ENCODE results near the gene G6PC3. TPM values are rescaled to one million over a fixed set of nuclear protein-coding genes. Genes with fewer than 3 reads are reported as not detected.
A peak's percentile ranks its signal among the peaks of the same experiment; 100 is the strongest.

G6PC3 gene
- total and polyA plus RNA-seq, 10 of the 15 experiments (the other 5 are each of a cell fraction or from before 2014, with no cell fraction given): 13.0 to 93.7 (median 43.0) TPM

DNA sequence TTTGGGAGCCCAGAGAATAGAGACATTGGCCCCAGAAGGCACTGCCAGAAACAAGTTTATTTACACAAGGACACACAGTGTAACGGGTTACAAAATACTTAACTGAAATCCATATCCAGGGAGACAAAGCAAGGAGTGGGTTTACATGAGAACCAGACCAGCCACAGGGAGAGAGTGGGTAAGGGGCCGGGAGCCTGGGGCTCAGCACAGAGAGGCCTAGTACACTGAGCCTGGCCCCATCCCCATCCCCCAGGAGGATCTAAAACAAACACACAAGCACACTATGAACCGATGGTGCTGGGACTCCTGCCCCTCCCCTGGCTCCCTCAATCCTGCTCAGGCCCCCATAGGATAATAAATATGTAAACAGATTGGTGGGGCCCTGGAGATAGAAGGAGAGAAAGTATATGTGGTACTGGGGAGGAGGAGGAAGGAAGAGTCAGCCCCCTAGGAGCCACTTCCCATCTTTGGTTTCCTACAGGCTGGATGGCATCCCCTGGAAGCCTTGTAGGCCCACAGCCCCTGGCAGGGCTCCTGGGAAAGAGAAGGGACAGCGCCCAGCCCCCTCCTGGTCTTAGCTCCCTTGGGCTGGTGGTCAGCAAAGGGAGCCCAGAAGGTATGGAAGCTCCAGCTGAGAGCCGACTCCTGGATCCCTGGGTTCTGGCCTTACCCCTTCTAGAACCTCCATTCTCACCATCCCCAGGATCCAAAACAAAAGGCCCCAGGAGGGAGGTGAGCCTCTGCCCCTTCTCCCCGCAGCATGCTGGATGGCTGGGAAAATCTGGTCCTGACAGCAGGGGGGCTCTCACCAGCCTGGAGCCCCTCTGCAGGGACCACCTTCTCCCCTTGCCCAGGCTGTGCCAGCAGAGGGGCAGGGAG, 6.4 kb downstream of the G6PC3 start (continued):
- TF ChIP-seq, protein P1, sequence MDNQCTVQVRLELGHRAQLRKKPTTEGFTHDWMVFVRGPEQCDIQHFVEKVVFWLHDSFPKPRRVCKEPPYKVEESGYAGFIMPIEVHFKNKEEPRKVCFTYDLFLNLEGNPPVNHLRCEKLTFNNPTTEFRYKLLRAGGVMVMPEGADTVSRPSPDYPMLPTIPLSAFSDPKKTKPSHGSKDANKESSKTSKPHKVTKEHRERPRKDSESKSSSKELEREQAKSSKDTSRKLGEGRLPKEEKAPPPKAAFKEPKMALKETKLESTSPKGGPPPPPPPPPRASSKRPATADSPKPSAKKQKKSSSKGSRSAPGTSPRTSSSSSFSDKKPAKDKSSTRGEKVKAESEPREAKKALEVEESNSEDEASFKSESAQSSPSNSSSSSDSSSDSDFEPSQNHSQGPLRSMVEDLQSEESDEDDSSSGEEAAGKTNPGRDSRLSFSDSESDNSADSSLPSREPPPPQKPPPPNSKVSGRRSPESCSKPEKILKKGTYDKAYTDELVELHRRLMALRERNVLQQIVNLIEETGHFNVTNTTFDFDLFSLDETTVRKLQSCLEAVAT (IDR thresholded peaks at IDR 0.05): no peak
- TF ChIP-seq CHD1 (IDR thresholded peaks at IDR 0.05; ENCODE audit: low read depth, low read length): no peak
- TF ChIP-seq, protein P2, sequence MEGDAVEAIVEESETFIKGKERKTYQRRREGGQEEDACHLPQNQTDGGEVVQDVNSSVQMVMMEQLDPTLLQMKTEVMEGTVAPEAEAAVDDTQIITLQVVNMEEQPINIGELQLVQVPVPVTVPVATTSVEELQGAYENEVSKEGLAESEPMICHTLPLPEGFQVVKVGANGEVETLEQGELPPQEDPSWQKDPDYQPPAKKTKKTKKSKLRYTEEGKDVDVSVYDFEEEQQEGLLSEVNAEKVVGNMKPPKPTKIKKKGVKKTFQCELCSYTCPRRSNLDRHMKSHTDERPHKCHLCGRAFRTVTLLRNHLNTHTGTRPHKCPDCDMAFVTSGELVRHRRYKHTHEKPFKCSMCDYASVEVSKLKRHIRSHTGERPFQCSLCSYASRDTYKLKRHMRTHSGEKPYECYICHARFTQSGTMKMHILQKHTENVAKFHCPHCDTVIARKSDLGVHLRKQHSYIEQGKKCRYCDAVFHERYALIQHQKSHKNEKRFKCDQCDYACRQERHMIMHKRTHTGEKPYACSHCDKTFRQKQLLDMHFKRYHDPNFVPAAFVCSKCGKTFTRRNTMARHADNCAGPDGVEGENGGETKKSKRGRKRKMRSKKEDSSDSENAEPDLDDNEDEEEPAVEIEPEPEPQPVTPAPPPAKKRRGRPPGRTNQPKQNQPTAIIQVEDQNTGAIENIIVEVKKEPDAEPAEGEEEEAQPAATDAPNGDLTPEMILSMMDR (IDR thresholded peaks at IDR 0.05 in 2 of 3, conservative IDR thresholded peaks at IDR 0.05 in 1 of 3; ENCODE audit: control insufficient read depth in 2 of 3, extremely low read depth in 1 of 3, insufficient read depth in 1 of 3, low read depth in 3 of 3, low read length in 3 of 3): no peak

DNA sequence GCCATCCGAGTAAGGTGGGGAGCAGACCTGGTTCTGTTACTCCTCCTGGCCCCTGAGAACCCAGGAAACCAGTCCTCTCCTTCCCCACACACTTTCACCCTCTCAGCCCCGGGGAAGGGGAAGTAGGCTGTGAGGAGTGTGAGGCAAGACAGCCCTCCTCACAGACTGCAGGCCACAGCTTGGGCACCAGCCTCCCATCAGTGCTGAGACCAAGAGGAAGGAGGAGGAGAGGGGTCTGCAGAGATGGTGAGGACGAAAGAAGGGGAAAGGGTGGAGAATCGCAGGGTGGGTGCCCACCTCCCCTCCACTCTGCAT, 7.0 kb downstream of the G6PC3 start:
- Histone ChIP-seq H3K4me2 (ENCODE audit: control insufficient read depth, insufficient read depth) (no peak overlapping the region), H3K79me2 (ENCODE audit: control insufficient read depth, insufficient read depth, low read length) (no peaks in the 10 kb centered on the region; the same call in 1 of the 2 replicates), H3K9ac (ENCODE audit: control insufficient read depth, insufficient read depth, low read length) (no peak overlapping the region), H3K27ac (ENCODE audit: control insufficient read depth, insufficient read depth) (no peak overlapping the region), H4K20me1 (ENCODE audit: control insufficient read depth, insufficient read depth) (no peaks in the 10 kb centered on the region), H2AFZ (ENCODE audit: control insufficient read depth, low read depth, low read length) (no peak overlapping the region), H3K27me3 (replicated peaks in 1 of 2; ENCODE audit: control insufficient read depth in 2 of 2, insufficient read depth in 2 of 2, low read length in 1 of 2) (no peaks in the 10 kb centered on the region), H3K36me3 (ENCODE audit: control insufficient read depth in 2 of 2, insufficient read depth in 2 of 2, low read length in 1 of 2) (peaks cover 16 to 18% of the 10 kb centered on the region in 2 experiments; a peak in 3 of 4 replicates), H3K4me3 (no peak overlapping the region), H3K4me1 (ENCODE audit: control insufficient read depth, insufficient read depth, low read length) (no peaks in the 10 kb centered on the region), H3K9me3 (replicated peaks; ENCODE audit: control insufficient read depth, insufficient read depth, low read length) (no peaks in the 10 kb centered on the region)
- FAIRE-seq (no peak), DNase-seq (ENCODE audit: low read depth, low spot score) (no peak), ATAC-seq (no peak)
- ChIA-PET SMC1A (ENCODE audit: uncharacterized antibody, unreplicated experiment) (no interaction called here), POLR2A (no interaction called here), CTCF (no interaction called here), RAD21 (ENCODE audit: unreplicated experiment) (no interaction called here)
- BruUV-seq (replicated peaks): no TSS peak
- TF ChIP-seq FOXK2 (IDR thresholded peaks at IDR 0.05) (no peak), JUNB (IDR thresholded peaks at IDR 0.05) (no peak), POLR2A (IDR thresholded peaks at IDR 0.05; ENCODE audit: low read depth, low read length) (peak; percentile 47; the same call in 1 of the 2 replicates), DPF2 (IDR thresholded peaks at IDR 0.05) (no peak)
- TF ChIP-seq, protein P3, sequence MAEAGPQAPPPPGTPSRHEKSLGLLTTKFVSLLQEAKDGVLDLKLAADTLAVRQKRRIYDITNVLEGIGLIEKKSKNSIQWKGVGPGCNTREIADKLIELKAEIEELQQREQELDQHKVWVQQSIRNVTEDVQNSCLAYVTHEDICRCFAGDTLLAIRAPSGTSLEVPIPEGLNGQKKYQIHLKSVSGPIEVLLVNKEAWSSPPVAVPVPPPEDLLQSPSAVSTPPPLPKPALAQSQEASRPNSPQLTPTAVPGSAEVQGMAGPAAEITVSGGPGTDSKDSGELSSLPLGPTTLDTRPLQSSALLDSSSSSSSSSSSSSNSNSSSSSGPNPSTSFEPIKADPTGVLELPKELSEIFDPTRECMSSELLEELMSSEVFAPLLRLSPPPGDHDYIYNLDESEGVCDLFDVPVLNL (IDR thresholded peaks at IDR 0.05; ENCODE audit: low read depth, low read length): no peak
- intact Hi-C loops (cut with micrococcal nuclease; ENCODE audit: unreplicated experiment) (no loop called here), in situ Hi-C loops (cut with MboI) (no loop called here)
- WGBS (ENCODE audit: insufficient coverage, insufficient replicate concordance, low lambda C conversion rate, missing lambda C conversion rate): 45% methylated on average over 4 of the region's 4 CpGs
